ENCODE results near the gene ZDHHC22.

The ZDHHC22 gene

GRCh38 chr14:77103951-77104350, 37.6 kb downstream of the ZDHHC22 start:
- no peak for DNase-seq (ENCODE audit: low read depth)

- no peak for DNase-seq (ENCODE audit: low read depth)
Measured at GRCh38 chr14:77103475-77103874, 38.1 kb downstream of the ZDHHC22 start.

DNA sequence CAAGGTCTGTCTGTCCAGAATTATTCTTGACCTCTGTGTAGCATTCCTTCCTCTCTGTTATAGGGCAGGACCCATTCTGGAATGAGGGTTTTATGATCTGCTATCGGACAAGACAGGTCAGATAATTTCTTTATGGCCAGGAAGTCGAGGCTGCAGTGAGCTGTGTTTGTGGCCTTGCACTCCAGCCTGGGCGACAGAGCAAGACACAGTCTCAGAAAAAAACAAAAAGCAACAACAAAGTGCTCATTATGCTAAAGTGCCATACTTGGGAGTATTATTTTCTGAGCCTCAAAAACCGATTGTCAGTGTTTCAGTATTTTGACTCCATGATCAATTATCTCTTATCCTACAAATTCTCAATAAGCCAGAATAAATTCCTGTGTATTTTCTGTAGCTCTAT, 39.4 kb downstream of the ZDHHC22 start:
- no peak for DNase-seq (ENCODE audit: low read depth)

DNA sequence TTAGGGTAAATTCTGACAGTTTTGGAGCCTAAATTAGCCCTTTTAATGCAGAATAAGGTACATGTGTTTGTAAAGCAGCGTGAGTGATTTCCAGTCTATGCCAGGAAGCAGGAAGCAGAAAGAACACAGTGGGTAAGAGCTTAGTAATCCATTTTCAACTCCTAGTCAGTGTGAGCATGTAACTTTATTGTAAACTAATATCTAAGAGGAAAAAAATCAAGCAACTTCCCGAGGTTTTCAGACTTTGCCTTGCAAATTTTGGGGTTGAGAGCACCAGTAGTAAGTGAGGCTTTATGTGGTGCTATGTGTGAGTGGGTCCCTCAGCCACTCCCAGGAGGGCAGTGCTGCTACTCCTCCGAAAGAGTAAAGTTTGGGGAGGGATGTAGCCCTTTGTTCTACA, 40.6 kb downstream of the ZDHHC22 start:
- DNase-seq (ENCODE audit: low read depth) = no peak

DNA sequence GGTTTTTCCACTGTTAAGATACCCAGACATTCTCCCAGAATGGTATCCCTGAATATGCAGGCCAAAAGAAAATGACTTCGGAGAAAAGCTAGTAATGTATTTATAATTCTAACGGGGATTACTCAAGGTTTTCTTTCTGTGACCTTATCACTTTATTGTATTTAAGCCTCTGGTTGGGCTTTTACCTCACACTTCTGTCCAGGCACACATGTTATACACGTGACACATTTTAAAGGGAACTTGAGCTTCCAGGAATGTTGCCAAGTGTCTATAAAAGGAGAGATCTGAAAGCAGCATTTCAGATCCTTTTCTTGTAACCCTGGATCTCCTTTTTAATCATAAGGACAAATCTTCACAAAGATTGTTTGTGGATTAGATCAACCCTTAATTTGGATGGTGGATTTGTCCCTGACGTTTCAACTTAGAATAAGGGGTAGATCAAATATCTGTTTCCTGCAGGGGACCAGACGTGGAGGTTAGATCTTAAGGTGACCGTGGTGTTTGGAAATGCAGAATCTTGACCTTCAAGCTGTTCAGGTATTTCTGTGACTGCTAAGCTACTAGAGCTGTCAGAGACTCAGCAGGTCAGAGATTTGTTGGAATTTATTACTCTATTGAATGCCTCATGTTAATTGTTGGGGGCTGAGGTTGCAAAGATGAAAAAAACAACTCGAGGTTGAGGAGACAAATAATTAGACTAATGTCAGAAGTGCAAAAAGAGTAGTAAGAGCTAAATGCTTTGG, 42.0 kb downstream of the ZDHHC22 start:
- DNase-seq (ENCODE audit: low read depth) = no peak

DNA sequence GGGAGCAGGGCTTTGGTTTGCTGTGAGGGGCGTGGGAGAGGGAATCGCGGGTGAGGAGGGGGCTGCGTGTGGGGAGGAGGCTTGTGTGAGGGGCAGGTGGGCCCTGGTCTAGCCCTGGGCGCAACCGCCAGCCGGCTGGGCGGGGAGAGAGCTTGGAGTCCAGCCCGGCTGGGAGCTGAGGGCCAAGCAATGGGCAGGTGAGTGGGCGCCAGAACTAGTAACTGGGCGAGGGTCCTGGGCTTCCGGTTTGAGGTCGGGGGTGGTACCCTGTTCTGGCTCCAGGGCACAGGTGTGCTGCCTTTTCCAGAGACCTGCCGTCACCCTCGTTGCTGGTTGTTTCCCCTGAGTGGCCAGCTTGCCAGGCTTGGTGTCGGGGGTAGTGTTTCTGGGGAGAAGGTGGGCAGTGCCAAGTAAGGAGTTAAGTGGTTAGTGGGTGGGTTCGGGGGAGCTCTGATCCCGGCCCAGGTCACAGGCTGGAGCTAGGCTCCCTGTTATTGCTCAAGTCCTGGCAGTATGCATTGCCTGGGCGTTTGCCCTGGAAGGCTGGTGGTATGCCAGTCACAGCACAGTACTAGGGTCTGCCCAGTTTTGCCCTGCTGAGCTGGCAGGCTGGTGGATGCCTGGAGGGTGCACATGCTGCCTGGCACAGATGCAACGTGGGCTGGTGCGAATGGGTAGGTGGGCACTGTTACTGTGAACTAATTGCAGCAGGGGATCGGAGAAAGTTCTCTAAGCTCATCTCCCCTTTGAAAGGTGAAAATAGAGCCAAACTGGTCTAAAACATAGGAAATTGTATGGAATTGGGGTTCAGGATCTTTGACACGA, 42.9 kb downstream of the ZDHHC22 start:
- DNase-seq (ENCODE audit: low read depth) = peak; percentile 8

- peak; percentile 96 for DNase-seq (ENCODE audit: low read depth)
Measured at GRCh38 chr14:77097700-77098528, 43.7 kb downstream of the ZDHHC22 start, which contains the start of gene CIPC. CIPC (plus strand) TSS chr14:77098258; CDS start chr14:77105709, 7,451 bp downstream.

DNA sequence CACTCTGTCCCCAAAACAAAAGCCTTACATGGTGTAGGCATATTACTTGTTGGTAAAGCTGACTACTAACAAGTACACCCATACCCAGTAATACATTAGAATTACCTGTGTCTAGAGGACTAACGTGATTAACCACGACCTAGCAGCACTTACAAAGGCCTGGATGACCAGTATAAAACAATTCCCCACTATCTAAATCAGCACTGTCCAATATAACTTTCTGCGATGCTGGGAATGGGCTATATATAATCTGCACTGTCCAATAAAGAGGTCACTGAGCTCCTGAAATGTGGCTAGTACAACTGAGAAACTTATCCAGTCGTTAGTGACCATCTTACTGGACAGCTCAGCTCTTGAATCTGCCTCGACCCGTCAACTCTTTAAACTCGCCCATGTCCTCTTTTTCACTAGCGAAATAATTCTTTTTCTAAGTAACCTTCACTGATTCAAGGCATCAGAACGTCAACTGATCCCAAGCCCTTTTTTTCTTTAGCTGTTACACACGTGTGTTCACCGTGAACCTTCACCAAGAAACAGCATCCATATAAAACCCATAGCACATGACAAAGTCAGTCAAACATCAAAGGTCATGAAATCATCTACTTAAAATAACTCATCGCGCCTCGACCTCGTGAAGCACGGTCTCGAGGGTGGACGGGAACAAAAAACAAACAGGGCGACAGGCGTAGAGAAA, 44.4 kb downstream of the ZDHHC22 start:
- no peak for DNase-seq (ENCODE audit: low read depth)

DNA sequence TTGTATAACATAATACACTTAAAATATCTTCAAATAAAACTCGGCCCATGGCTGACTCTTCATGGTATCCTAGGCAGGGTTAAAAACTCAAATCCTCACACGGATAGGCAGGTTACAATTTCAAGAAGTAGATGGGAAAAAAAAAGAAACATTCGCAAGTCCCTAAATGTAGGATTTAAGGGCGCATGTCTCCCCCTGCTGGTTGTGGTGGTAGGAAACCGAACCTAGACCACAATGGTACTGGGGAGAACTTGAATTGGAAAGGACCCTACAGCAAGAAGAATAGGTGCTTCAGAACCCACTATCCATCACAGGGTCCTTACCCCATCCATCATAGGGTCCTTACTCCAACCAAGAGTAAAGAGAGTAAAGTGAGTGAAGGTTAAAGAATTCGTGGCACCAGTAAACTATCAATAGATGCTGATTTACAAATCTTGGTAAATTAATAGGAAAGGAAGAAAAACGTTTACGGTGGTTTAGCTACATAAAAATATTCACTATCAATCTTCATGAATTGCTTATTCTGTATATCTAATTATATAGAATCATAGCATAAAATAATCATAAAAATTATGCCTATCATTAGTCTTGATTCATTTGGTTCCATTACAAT, 46.8 kb downstream of the ZDHHC22 start:
- DNase-seq (ENCODE audit: low read depth) = peak; percentile 38

- DNase-seq (ENCODE audit: low read depth) = no peak
Measured at GRCh38 chr14:77092676-77093075, 48.9 kb downstream of the ZDHHC22 start.

DNA sequence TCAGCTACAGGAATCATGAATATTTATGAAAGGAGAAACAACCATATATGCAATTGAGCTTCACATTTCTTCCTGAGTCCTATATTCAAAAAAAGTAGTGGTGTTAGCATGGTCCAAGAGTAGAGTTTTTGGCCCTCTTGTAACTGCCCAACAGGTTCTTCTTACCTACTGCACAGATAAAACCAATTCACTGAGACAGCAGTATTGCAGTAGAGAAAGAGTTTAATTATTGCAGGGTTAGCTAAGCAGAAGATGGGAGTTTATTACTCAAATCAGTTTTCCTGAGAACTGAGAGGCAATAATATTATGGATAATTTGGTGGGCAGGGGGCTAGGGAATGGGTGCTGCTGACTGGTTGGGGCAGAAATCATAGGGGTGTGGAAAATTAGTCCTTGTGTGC, 50.1 kb downstream of the ZDHHC22 start:
- no peak for DNase-seq (ENCODE audit: low read depth)

GRCh38 chr14:77088645-77089044, 52.9 kb downstream of the ZDHHC22 start:
- DNase-seq (ENCODE audit: low read depth) = no peak

- no peak for DNase-seq (ENCODE audit: low read depth)
Measured at GRCh38 chr14:77088219-77088618, 53.4 kb downstream of the ZDHHC22 start.

DNA sequence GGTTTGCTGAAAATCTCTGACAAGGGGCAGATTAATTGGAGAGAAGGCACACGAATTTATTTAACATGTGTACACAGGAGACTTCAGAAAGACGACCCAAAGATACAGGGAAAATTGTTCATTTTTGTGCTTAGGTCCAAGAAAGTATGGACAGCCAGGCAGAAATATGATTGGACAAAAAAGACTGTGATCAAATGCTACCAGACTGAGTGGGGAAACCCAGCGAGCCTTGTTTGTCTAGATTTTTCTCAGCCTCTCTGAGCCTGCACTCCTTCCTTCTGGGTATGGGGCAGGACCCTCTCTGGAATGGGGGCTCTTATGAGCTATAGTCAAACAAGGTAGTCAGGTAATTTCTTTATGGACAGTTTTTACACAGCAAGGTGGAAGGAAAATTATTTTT, 54.0 kb downstream of the ZDHHC22 start:
- no peak for DNase-seq (ENCODE audit: low read depth)

- DNase-seq (ENCODE audit: low read depth) = no peak
Measured at GRCh38 chr14:77086951-77087350, 54.6 kb downstream of the ZDHHC22 start.

GRCh38 chr14:77086017-77086727, 55.4 kb downstream of the ZDHHC22 start:
- DNase-seq (ENCODE audit: low read depth) = no peak

GRCh38 chr14:77085538-77085937, 56.1 kb downstream of the ZDHHC22 start:
- DNase-seq (ENCODE audit: low read depth) = no peak

- DNase-seq (ENCODE audit: low read depth) = no peak
Measured at GRCh38 chr14:77084985-77085384, 56.6 kb downstream of the ZDHHC22 start.

- DNase-seq (ENCODE audit: low read depth) = no peak
Measured at GRCh38 chr14:77083082-77083481, 58.5 kb downstream of the ZDHHC22 start.

DNA sequence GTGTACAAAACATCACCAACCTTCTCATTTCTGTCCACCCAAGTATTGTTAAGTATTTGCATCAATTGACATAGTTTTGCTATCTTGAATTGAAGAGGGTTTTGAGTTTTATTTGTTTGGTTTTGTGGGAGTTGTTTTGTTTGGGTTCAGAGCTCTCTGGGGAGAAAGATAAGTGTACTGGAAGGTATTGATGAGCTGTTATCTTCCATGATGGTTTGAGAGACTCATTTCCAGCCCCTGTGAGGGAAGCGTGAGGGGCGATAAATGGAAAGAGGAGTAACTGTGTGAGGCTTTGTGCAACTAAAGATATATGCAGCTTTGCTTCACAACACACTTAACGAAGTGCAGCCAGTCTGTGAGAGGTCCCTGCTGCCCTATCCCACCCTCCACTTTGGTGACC, 59.2 kb downstream of the ZDHHC22 start:
- DNase-seq (ENCODE audit: low read depth) = no peak

All from stimulated activated CD8-positive, alpha-beta memory T cell treated with anti-CD3 and anti-CD28 coated beads, Interleukin-15, amount 100 ng/mL, for 24 hours (primary cell).